ENCODE results near the gene TMPRSS3.

The TMPRSS3 gene

DNA sequence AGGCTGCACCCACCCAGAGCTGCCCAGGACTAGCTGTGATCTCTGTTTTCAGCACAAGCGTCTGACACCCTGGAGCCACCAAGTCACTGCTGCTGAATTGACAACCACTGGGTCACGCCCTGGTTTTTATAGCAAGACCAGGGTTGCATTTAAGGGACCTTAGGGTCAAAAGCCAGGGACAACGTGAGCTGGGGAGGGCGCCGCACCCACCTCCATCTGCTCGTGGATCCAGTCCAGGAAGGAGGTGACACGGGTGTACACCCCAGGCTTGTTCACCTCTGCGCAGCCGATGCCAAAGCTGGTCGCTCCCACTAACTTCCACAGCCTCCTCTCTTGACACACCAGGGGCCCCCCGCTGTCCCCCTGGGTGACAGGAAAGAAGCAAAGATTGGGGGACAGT is 20.3 kb downstream of the TMPRSS3 start:
- Histone ChIP-seq H3K18ac (ENCODE audit: low read depth in 1 of 2, low read length in 2 of 2) (no peak overlapping the region), H4K8ac (ENCODE audit: low read length) (no peak overlapping the region), H2AK5ac (ENCODE audit: low read length, severe bottlenecking) (no peak overlapping the region), H2AFZ (ENCODE audit: low read depth, low read length) (no peak overlapping the region), H3K4me3 (ENCODE audit: insufficient read depth in 1 of 2, low read depth in 1 of 2, low read length in 2 of 2) (no peak overlapping the region), H2BK120ac (ENCODE audit: low read depth, low read length) (no peak overlapping the region), H3K27ac (ENCODE audit: low read length, poor library complexity, severe bottlenecking) (no peak overlapping the region), H2BK5ac (ENCODE audit: low read depth, low read length, poor library complexity, severe bottlenecking) (no peak overlapping the region), H2BK15ac (ENCODE audit: low read depth, poor library complexity, severe bottlenecking) (no peak overlapping the region), H3K4ac (ENCODE audit: low read depth in 1 of 2, low read length in 2 of 2) (no peak overlapping the region), H2BK12ac (ENCODE audit: low read length in 2 of 2) (no peak overlapping the region), H3K4me2 (ENCODE audit: low read length, poor library complexity, severe bottlenecking) (no peak overlapping the region), H3K27me3 (ENCODE audit: control insufficient read depth in 1 of 2, insufficient read depth in 1 of 2, low read length in 2 of 2) (peaks cover 21 to 65% of the 10 kb centered on the region in 2 experiments), H3K14ac (ENCODE audit: low read length in 2 of 2) (no peak overlapping the region), H4K91ac (ENCODE audit: low read length) (no peak overlapping the region), H3K9me3 (ENCODE audit: control insufficient read depth, low read length) (no peaks in the 10 kb centered on the region), H3K79me1 (replicated peaks; ENCODE audit: low read length, poor library complexity, severe bottlenecking) (no peaks in the 10 kb centered on the region), H3K36me3 (ENCODE audit: control insufficient read depth in 1 of 2, insufficient read depth in 2 of 2, low read depth in 1 of 2, low read length in 2 of 2) (no peaks in the 10 kb centered on the region), H3K9ac (ENCODE audit: low read length) (no peak overlapping the region), H3K23ac (ENCODE audit: low read length in 2 of 2) (no peak overlapping the region), H3K4me1 (ENCODE audit: control insufficient read depth, insufficient read depth, low read depth, low read length) (no peaks in the 10 kb centered on the region)
- 78% methylated on average over 11 of the region's 11 CpGs for WGBS
- DNase-seq, result no peak

DNA sequence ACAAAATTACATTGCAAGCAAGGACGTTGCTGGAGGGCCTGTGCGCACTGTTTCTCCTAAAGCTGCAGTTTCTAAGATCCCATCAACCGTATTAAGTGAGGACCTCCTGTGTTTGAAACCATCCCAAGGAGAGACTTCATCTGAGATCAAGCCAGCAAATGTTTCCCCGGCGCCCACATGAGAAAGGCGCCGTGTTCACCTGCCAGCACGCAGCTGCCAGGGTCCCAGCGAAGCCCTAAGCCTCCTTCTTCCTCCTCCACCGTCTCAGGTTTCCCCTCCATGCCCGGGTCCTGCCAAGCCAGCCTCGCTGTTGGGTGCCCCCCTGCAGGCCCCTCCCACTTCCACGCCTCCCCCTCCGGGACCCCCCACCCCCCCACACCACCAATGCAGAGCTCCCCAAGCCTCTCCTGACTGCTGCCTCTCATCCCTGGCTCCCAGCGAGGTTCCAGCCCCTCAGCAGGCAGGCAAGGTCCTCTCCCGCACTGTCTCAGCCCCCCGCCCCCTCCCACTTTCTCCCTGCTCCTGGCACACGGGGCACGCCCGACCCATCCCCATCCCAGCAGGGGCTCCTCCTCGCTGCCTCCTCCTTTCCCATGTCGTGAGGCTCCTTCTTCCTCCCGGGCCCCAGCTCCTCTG is 20.9 kb downstream of the TMPRSS3 start:
- Histone ChIP-seq H2AK5ac (ENCODE audit: low read length, severe bottlenecking) (no peak overlapping the region), H3K18ac (ENCODE audit: low read depth in 1 of 2, low read length in 2 of 2) (no peak overlapping the region), H4K91ac (ENCODE audit: low read length) (no peak overlapping the region), H3K9ac (ENCODE audit: low read length) (no peak overlapping the region), H2BK5ac (ENCODE audit: low read depth, low read length, poor library complexity, severe bottlenecking) (no peak overlapping the region), H2BK120ac (ENCODE audit: low read depth, low read length) (no peak overlapping the region), H3K14ac (ENCODE audit: low read length in 2 of 2) (no peak overlapping the region), H3K79me1 (replicated peaks; ENCODE audit: low read length, poor library complexity, severe bottlenecking) (no peaks in the 10 kb centered on the region), H3K27ac (ENCODE audit: low read length, poor library complexity, severe bottlenecking) (no peak overlapping the region), H4K8ac (ENCODE audit: low read length) (no peak overlapping the region), H3K27me3 (ENCODE audit: control insufficient read depth in 1 of 2, insufficient read depth in 1 of 2, low read length in 2 of 2) (peaks cover 21 to 69% of the 10 kb centered on the region in 2 experiments), H3K23ac (ENCODE audit: low read length in 2 of 2) (no peak overlapping the region), H2BK12ac (ENCODE audit: low read length in 2 of 2) (no peak overlapping the region), H3K4me1 (ENCODE audit: control insufficient read depth, insufficient read depth, low read depth, low read length) (no peaks in the 10 kb centered on the region), H3K4ac (ENCODE audit: low read depth in 1 of 2, low read length in 2 of 2) (no peak overlapping the region), H3K4me3 (ENCODE audit: insufficient read depth in 1 of 2, low read depth in 1 of 2, low read length in 2 of 2) (no peak overlapping the region), H3K9me3 (ENCODE audit: control insufficient read depth, low read length) (no peaks in the 10 kb centered on the region), H2BK15ac (ENCODE audit: low read depth, poor library complexity, severe bottlenecking) (no peak overlapping the region), H3K4me2 (ENCODE audit: low read length, poor library complexity, severe bottlenecking) (no peak overlapping the region), H3K36me3 (ENCODE audit: control insufficient read depth in 1 of 2, insufficient read depth in 2 of 2, low read depth in 1 of 2, low read length in 2 of 2) (no peaks in the 10 kb centered on the region), H2AFZ (ENCODE audit: low read depth, low read length) (no peak overlapping the region)
- WGBS, result 50% methylated on average over 23 of the region's 23 CpGs
- no peak for DNase-seq

DNA sequence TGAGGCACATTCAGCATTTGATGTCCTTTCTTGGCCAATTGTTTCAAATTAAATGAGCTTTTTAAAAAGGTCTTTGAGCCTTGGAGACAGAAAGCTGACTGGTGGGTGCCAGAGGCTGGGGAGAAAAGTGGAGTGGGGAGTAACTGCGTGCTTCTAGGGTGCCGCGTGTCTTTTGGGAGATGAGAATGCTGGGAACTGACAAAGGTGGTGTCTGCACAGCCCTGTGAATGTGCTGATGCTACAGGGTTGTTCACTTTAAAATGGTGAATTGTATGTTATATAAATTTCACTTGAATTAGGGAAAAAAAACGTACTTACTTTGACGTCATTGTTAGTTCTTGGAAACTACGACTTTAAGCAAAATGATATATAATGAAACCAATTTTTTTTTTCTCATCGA is 21.4 kb downstream of the TMPRSS3 start:
- no peaks in the 10 kb centered on the region for H3K79me1 ChIP-seq (replicated peaks; ENCODE audit: low read length, poor library complexity, severe bottlenecking)
- no peak overlapping the region for H3K4me2 ChIP-seq (ENCODE audit: low read length, poor library complexity, severe bottlenecking)
- H3K4ac ChIP-seq (ENCODE audit: low read depth in 1 of 2, low read length in 2 of 2), result no peak overlapping the region
- no peaks in the 10 kb centered on the region for H3K9me3 ChIP-seq (ENCODE audit: control insufficient read depth, low read length)
- peaks cover 21 to 68% of the 10 kb centered on the region in 2 experiments for H3K27me3 ChIP-seq (ENCODE audit: control insufficient read depth in 1 of 2, insufficient read depth in 1 of 2, low read length in 2 of 2)
- no peak overlapping the region for H3K23ac ChIP-seq (ENCODE audit: low read length in 2 of 2)
- no peak overlapping the region for H3K9ac ChIP-seq (ENCODE audit: low read length)
- H2BK120ac ChIP-seq (ENCODE audit: low read depth, low read length), result no peak overlapping the region
- H2AFZ ChIP-seq (ENCODE audit: low read depth, low read length), result no peak overlapping the region
- no peak overlapping the region for H2BK5ac ChIP-seq (ENCODE audit: low read depth, low read length, poor library complexity, severe bottlenecking)
- DNase-seq, result no peak
- H2BK12ac ChIP-seq (ENCODE audit: low read length in 2 of 2), result no peak overlapping the region
- H3K18ac ChIP-seq (ENCODE audit: low read depth in 1 of 2, low read length in 2 of 2), result no peak overlapping the region
- no peak overlapping the region for H4K8ac ChIP-seq (ENCODE audit: low read length)
- no peak overlapping the region for H2BK15ac ChIP-seq (ENCODE audit: low read depth, poor library complexity, severe bottlenecking)
- no peaks in the 10 kb centered on the region for H3K4me1 ChIP-seq (ENCODE audit: control insufficient read depth, insufficient read depth, low read depth, low read length)
- no peak overlapping the region for H2AK5ac ChIP-seq (ENCODE audit: low read length, severe bottlenecking)
- H3K4me3 ChIP-seq (ENCODE audit: insufficient read depth in 1 of 2, low read depth in 1 of 2, low read length in 2 of 2), result no peak overlapping the region
- no peak overlapping the region for H3K27ac ChIP-seq (ENCODE audit: low read length, poor library complexity, severe bottlenecking)
- 92% methylated on average over 7 of the region's 7 CpGs for WGBS
- no peak overlapping the region for H3K14ac ChIP-seq (ENCODE audit: low read length in 2 of 2)
- no peaks in the 10 kb centered on the region for H3K36me3 ChIP-seq (ENCODE audit: control insufficient read depth in 1 of 2, insufficient read depth in 2 of 2, low read depth in 1 of 2, low read length in 2 of 2)
- no peak overlapping the region for H4K91ac ChIP-seq (ENCODE audit: low read length)

DNA sequence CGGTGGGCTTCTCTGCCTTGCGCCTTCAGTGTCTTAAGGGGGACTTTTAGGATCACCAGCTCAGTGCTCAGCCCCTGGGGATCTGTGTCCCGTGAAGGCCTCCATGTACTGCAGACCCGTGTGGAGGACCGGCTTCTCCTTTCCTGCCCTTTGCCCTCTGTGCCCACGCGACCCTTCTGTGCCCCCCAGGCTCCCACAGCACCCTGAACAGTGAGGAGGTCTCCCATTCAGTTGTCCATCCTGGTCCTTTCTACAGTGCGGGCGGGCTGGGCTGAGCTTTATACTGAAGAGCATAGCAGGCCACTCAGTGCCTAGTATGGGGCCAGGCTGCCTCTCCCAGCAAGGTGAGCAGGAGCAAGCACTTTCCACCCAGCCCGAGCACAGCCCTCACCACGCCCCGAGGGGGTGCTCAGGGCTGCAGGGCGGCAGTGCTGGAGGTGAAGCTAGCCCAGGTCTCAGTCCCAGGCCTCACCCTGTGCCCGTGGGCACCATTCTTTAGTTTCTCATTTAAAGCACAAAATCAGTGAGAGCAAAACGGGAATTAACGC is 21.9 kb downstream of the TMPRSS3 start:
- 83% methylated on average over 16 of the region's 16 CpGs for whole genome bisulfite sequencing
- H3K9me3 ChIP-seq (ENCODE audit: control insufficient read depth, low read length), result no peaks in the 10 kb centered on the region
- no peak overlapping the region for H2BK12ac ChIP-seq (ENCODE audit: low read length in 2 of 2)
- no peak overlapping the region for H3K4me2 ChIP-seq (ENCODE audit: low read length, poor library complexity, severe bottlenecking)
- H3K27me3 ChIP-seq (ENCODE audit: control insufficient read depth in 1 of 2, insufficient read depth in 1 of 2, low read length in 2 of 2), result peaks cover 21 to 71% of the 10 kb centered on the region in 2 experiments
- no peaks in the 10 kb centered on the region for H3K36me3 ChIP-seq (ENCODE audit: control insufficient read depth in 1 of 2, insufficient read depth in 2 of 2, low read depth in 1 of 2, low read length in 2 of 2)
- no peak overlapping the region for H4K91ac ChIP-seq (ENCODE audit: low read length)
- no peak overlapping the region for H3K14ac ChIP-seq (ENCODE audit: low read length in 2 of 2)
- H3K4me3 ChIP-seq (ENCODE audit: insufficient read depth in 1 of 2, low read depth in 1 of 2, low read length in 2 of 2), result no peak overlapping the region
- DNase-seq, result no peak
- H2BK15ac ChIP-seq (ENCODE audit: low read depth, poor library complexity, severe bottlenecking), result no peak overlapping the region
- no peak overlapping the region for H3K4ac ChIP-seq (ENCODE audit: low read depth in 1 of 2, low read length in 2 of 2)
- no peak overlapping the region for H3K23ac ChIP-seq (ENCODE audit: low read length in 2 of 2)
- no peak overlapping the region for H3K9ac ChIP-seq (ENCODE audit: low read length)
- no peak overlapping the region for H2AK5ac ChIP-seq (ENCODE audit: low read length, severe bottlenecking)
- no peak overlapping the region for H2BK120ac ChIP-seq (ENCODE audit: low read depth, low read length)
- H3K27ac ChIP-seq (ENCODE audit: low read length, poor library complexity, severe bottlenecking), result no peak overlapping the region
- no peak overlapping the region for H2BK5ac ChIP-seq (ENCODE audit: low read depth, low read length, poor library complexity, severe bottlenecking)
- H2AFZ ChIP-seq (ENCODE audit: low read depth, low read length), result no peak overlapping the region
- no peaks in the 10 kb centered on the region for H3K4me1 ChIP-seq (ENCODE audit: control insufficient read depth, insufficient read depth, low read depth, low read length)
- no peak overlapping the region for H3K18ac ChIP-seq (ENCODE audit: low read depth in 1 of 2, low read length in 2 of 2)
- H3K79me1 ChIP-seq (replicated peaks; ENCODE audit: low read length, poor library complexity, severe bottlenecking), result no peaks in the 10 kb centered on the region
- H4K8ac ChIP-seq (ENCODE audit: low read length), result no peak overlapping the region
